Activated CD4-positive, alpha-beta T cell treated with anti-CD3 and anti-CD28 coated beads for 4 hours (primary cell): Measurements from ENCODE around the gene SLAMF8.
A peak's percentile ranks its signal among the peaks of the same experiment; 100 is the strongest.

ENCODE experiments used
- DNase-seq, 2 donors: peaks; one replicate each; pipeline ENCODE4 v3.0.0-alpha.2; 2020

The SLAMF8 gene

GRCh38 chr1:159873530-159874143 lies 47.0 kb downstream of the SLAMF8 start:
- DNase-seq: no peak

DNA sequence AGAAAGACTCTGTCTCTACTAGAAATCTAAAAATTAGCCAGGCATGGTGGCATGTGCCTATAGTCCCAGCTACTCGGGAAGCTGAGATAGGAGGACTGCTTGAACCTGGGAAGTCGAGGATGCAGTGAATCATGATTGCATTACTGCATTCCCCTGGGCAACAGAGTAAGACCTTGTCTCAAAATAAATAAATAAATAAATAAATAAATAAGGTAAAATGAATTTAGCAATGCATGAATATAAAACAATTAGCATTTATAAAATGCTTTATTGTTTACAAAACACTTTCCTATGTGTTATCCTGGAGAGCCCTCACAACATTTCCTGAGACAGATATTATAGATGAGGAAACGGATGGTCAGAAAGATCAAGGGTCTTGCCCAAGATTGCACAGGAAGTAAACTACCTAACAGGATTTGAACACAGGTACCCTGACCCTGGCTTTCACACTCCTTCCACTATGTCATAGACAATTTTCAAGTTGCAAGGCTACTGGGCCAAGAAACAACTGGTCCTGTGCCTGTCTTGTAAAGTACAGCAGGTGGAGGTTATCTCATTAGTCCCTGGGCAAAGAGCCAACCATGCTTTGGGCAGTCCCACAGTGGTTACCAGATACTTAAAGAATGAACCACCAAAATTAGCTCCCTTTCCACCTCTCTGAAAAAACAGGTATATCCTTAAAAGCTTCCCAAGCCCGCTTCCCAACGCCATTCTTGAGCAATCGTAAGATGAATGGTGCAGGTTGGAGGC lies 51.2 kb downstream of the SLAMF8 start:
- DNase-seq: no peak

- no peak for DNase-seq
These were observed 52.5 kb downstream of the SLAMF8 start for GRCh38 chr1:159879136-159879535.

GRCh38 chr1:159879977-159880376 lies 53.3 kb downstream of the SLAMF8 start:
- no peak for DNase-seq

- no peak for DNase-seq
These were observed 53.8 kb downstream of the SLAMF8 start for GRCh38 chr1:159880430-159880829.

- DNase-seq: peak; percentile 10 to 27
These were observed 55.2 kb downstream of the SLAMF8 start for GRCh38 chr1:159881622-159882526.

DNA sequence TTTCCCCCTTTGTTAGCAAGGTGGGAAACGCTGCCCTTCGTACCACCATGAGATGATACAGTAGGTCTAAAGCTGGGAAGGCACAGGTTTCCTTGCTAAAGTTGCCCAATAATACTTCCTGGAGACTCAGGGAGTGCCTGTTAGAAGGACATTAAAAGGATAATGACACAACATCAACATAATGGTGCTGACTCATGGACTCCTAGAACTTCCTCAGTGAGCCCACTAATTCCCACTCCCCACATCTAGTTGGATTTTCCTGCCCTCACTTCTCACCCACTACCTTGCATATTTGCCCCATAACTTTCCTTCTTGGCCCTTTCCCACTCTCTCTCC lies 55.8 kb downstream of the SLAMF8 start:
- no peak for DNase-seq

DNA sequence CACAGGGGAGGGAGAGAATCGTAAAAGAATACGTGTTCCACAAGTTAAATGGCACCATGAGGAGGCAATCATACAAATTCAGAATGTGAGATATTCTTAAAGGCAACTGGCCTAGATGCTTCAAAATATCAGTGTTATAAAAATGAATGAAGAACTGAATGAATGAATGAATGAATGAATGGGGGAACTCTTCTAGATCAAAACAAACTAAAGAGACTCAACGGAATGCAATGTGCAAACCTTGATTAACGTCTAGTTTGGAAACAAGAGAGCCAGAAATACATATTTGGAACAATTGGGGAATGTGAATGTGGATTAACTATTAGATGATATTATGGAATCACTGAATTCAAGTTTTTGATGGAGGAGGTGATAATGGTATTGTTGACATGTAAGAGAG lies 56.5 kb downstream of the SLAMF8 start:
- DNase-seq: no peak

DNA sequence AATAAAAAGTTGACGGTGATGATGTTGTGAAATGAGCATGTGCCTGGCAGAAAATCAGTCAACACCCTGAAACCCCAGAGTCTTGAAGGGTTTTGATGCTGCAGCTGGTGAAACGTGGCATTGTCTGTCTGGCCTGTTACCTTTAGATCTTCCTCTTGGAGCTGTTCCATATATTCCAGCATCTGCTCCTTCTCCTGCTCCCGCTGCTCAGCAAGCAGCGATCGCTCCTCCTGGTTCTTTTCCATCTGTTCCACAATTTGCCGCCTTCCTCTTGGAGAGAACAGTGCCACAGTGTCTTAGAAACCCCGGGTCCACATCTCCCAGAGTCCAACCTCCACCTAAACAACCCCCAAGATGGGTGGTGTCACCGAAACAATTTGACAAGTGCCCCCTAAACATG lies 57.6 kb downstream of the SLAMF8 start:
- no peak for DNase-seq
